GM20431 (cell line): ENCODE measurements around the gene AGRN.
"Not testable (repeated sequence)": the region's sequence is repeated elsewhere in the genome, so short reads cannot be mapped to it uniquely, and the experiment has no call there.

ENCODE experiments used
- in situ Hi-C: fragments of 300-500 bp; cut with MseI, MboI; formaldehyde crosslinking; loops from one replicate; pipeline ENCODE4 v1.15.0; 2020; ENCODE audit warnings: low sequenced_read_pairs; ENCODE audit not compliant: unreplicated experiment

The AGRN gene

GRCh38 chr1:1100296-1100695 lies 80.4 kb downstream of the AGRN start:
- in situ Hi-C loops: no loop called here

DNA sequence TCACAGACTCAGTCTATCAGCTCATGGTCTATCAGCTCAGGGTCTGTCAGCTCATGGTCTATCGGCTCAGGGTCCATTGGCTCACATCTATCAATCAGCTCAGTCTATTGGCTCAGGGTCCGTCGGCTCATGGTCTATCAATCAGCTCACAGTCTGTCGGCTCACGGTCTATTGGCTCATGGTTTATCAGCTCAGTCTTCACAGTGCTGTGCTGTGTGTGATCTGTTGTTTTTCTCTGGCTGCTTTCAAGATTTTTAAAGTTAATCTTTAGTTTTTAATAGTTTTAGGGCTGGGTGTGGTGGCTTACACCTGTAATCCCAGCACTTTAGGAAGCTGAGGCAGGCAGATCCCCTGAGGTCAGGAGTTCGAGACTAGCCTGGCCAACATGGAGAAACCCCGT lies 81.6 kb downstream of the AGRN start:
- in situ Hi-C loops: no loop called here

- in situ Hi-C loops: not testable (repeated sequence)
These were observed 84.2 kb downstream of the AGRN start for GRCh38 chr1:1104152-1104551.
